ENCODE measurements around the gene DACT3. TPM values are rescaled to one million over a fixed set of nuclear protein-coding genes. Genes with fewer than 3 reads are reported as not detected.
A peak's percentile ranks its signal among the peaks of the same experiment; 100 is the strongest.

The DACT3 gene
- total and polyA plus RNA-seq, 7 donors = 0.44 to 1.6 (median 0.76) TPM

DNA sequence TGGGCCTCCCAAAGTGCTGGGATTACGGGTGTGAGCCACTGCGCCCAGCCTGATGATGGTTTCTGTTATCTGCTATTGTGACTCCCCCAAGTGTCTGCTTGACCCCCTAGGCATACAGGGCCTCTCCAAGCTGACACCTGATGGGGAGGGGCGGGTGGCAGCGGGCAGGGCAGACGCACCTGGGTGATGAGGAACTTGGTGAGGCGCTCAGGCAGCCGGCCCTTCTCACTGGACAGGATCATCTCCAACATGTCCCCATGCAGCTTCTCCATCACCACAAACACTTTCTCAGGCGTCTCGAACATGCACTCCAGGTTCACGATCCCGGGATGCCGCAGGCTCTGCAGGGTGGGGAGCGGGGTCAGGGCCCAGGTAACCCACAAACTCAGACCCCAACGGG is 28.4 kb upstream of the DACT3 start:
- H3K27ac ChIP-seq = no peak overlapping the region
- no peaks in the 10 kb centered on the region for H3K4me1 ChIP-seq
- no peaks in the 10 kb centered on the region for H3K9me3 ChIP-seq
- peaks cover 6 to 97% of the 10 kb centered on the region in 2 donors for H3K36me3 ChIP-seq (ENCODE audit: insufficient read depth in 1 of 2, low read depth in 1 of 2)
- no peak for TF ChIP-seq CTCF (IDR thresholded peaks at IDR 0.05)
- ATAC-seq (no peak), DNase-seq (no peak)
- 95 to 98% (median 96%) methylated on average over 14 of the region's 14 CpGs for WGBS, 3 donors
- H3K4me3 ChIP-seq = no peak overlapping the region
- no peaks in the 10 kb centered on the region for H3K27me3 ChIP-seq (ENCODE audit: insufficient read depth in 3 of 3, low read length in 2 of 3)
- intact Hi-C loops (cut with DNase I) = no loop called here

- intact Hi-C loops (cut with DNase I) = no loop called here
- H3K4me3 ChIP-seq = no peak overlapping the region
- 89 to 96% (median 96%) methylated on average over 6 of the region's 6 CpGs for WGBS, 3 donors
- H3K36me3 ChIP-seq (ENCODE audit: insufficient read depth in 1 of 2, low read depth in 1 of 2) = peaks cover 3 to 90% of the 10 kb centered on the region in 2 donors
- no peak for DNase-seq
- H3K4me1 ChIP-seq = no peaks in the 10 kb centered on the region
- H3K27ac ChIP-seq = no peak overlapping the region
- no peak for ATAC-seq
- no peak for TF ChIP-seq CTCF (IDR thresholded peaks at IDR 0.05)
- H3K9me3 ChIP-seq = no peaks in the 10 kb centered on the region
- H3K27me3 ChIP-seq (ENCODE audit: insufficient read depth in 3 of 3, low read length in 2 of 3) = no peaks in the 10 kb centered on the region
Measured at GRCh38 chr19:46687438-46688145, 26.6 kb upstream of the DACT3 start.

DNA sequence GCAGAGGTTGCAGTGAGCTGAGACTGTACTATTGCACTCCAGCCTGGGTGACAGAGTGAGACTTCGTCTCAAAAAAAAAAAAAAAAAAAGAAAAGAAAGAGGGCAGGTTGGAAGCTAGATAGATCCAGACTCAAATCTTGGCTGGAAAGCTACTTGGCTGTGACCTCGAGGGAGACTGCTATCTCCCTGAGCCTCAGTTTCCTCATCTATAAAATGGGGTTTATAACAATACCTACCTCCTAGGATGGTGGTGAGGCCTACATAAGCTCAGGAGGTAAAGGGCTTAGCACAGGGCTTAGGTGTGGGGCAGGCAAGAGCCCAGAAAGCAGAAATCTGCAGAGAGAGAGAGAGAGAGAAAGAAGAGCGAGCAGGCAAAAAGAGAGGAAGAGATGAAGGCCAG is 24.2 kb upstream of the DACT3 start:
- no peak for DNase-seq
- WGBS, 3 donors = 60 to 74% (median 69%) methylated on average over 3 of the region's 3 CpGs
- peaks cover 3 to 85% of the 10 kb centered on the region in 2 donors for H3K36me3 ChIP-seq (ENCODE audit: insufficient read depth in 1 of 2, low read depth in 1 of 2)
- no peaks in the 10 kb centered on the region for H3K4me1 ChIP-seq
- no peaks in the 10 kb centered on the region for H3K27me3 ChIP-seq (ENCODE audit: insufficient read depth in 3 of 3, low read length in 2 of 3)
- no peak for ATAC-seq
- H3K9me3 ChIP-seq = no peaks in the 10 kb centered on the region
- no peak overlapping the region for H3K4me3 ChIP-seq
- no peak for TF ChIP-seq CTCF (IDR thresholded peaks at IDR 0.05)
- no peak overlapping the region for H3K27ac ChIP-seq
- intact Hi-C loops (cut with DNase I) = no loop called here

GRCh38 chr19:46678110-46678732 is 17.2 kb upstream of the DACT3 start:
- H3K9me3 ChIP-seq = no peaks in the 10 kb centered on the region
- H3K27ac ChIP-seq = no peak overlapping the region
- no peaks in the 10 kb centered on the region for H3K4me1 ChIP-seq
- DNase-seq (peak in 1 of 2 donors; percentile 55), ATAC-seq (no peak)
- H3K36me3 ChIP-seq (ENCODE audit: insufficient read depth in 1 of 2, low read depth in 1 of 2) = peaks cover 0 to 74% of the 10 kb centered on the region in 2 donors
- H3K4me3 ChIP-seq = no peak overlapping the region
- no peaks in the 10 kb centered on the region for H3K27me3 ChIP-seq (ENCODE audit: insufficient read depth in 3 of 3, low read length in 2 of 3)
- WGBS, 3 donors = 82 to 89% (median 85%) methylated on average over 26 of the region's 26 CpGs
- TF ChIP-seq CTCF (IDR thresholded peaks at IDR 0.05) = no peak
- intact Hi-C loops (cut with DNase I) = no loop called here
